ENCODE data around the gene FAM151A. TPM values are rescaled to one million over a fixed set of nuclear protein-coding genes. Genes with fewer than 3 reads are reported as not detected.

The FAM151A gene
- total RNA-seq, 2 donors from 2014 or later = 0.66 to 2.8 TPM

DNA sequence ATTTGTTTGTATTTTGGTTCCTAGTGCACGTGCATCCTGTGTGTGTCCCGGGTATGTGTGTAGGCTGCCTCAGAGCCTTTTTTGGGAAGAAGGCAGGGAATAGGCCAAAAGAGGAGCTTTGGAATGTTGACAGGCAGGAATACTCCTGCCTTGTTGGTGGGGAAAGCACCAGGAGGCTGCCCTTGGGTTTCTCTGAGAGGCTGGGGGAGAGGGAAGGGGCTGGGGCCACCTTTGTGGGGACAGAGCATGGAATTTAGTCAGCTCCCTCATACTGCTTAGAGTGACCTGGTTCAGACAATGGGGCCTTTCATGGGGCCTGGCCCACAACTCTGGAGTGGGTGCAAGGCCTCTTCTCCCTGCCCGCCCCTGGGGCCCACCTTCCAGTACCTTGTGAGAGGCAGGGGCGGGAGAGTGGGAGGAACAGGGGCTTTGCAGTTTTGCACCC is 44.0 kb downstream of the FAM151A start:
- Histone ChIP-seq H3K4me3 (no peak overlapping the region), H3K27me3 (no peaks in the 10 kb centered on the region), H3K9ac (ENCODE audit: low read depth in 2 of 2, low read length in 2 of 2) (no peak overlapping the region), H3K36me3 (no peaks in the 10 kb centered on the region), H3K4me1 (peaks cover 3% of the 10 kb centered on the region), H3K9me3 (no peaks in the 10 kb centered on the region), H3K27ac (no peak overlapping the region)
- intact Hi-C loops (cut with DNase I) = no loop called here
- TF ChIP-seq, protein P1, sequence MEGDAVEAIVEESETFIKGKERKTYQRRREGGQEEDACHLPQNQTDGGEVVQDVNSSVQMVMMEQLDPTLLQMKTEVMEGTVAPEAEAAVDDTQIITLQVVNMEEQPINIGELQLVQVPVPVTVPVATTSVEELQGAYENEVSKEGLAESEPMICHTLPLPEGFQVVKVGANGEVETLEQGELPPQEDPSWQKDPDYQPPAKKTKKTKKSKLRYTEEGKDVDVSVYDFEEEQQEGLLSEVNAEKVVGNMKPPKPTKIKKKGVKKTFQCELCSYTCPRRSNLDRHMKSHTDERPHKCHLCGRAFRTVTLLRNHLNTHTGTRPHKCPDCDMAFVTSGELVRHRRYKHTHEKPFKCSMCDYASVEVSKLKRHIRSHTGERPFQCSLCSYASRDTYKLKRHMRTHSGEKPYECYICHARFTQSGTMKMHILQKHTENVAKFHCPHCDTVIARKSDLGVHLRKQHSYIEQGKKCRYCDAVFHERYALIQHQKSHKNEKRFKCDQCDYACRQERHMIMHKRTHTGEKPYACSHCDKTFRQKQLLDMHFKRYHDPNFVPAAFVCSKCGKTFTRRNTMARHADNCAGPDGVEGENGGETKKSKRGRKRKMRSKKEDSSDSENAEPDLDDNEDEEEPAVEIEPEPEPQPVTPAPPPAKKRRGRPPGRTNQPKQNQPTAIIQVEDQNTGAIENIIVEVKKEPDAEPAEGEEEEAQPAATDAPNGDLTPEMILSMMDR (IDR thresholded peaks at IDR 0.05) = no peak
- no peak for DNase-seq

DNA sequence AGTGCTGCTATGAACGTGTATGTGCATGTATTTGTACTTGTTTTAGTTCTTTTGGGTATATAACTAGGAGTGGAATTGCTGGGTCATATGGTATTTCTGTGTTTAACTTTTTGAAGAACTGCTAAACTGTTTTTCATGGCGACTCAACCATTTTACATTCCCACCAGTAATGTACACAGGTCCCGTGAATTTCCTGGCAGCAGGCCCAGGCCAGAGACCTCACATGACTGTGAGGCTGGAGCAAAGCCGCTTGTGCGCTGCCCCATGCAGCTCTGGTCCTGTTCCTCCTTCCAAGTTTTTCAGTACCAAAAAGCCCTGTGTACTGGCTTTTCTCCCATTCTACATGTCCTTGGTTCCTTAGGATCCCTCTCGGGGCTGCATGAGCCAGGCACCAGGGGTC is 45.7 kb downstream of the FAM151A start:
- no peak overlapping the region for H3K27ac ChIP-seq
- H3K4me1 ChIP-seq = peaks cover 3% of the 10 kb centered on the region
- H3K9ac ChIP-seq (ENCODE audit: low read depth in 2 of 2, low read length in 2 of 2) = no peak overlapping the region
- TF ChIP-seq, protein P1 (IDR thresholded peaks at IDR 0.05) = no peak
- no peak overlapping the region for H3K4me3 ChIP-seq
- peak; percentile 79 for DNase-seq
- intact Hi-C loops (cut with DNase I) = no loop called here
- no peaks in the 10 kb centered on the region for H3K9me3 ChIP-seq
- H3K36me3 ChIP-seq = no peaks in the 10 kb centered on the region
- H3K27me3 ChIP-seq = no peaks in the 10 kb centered on the region

DNA sequence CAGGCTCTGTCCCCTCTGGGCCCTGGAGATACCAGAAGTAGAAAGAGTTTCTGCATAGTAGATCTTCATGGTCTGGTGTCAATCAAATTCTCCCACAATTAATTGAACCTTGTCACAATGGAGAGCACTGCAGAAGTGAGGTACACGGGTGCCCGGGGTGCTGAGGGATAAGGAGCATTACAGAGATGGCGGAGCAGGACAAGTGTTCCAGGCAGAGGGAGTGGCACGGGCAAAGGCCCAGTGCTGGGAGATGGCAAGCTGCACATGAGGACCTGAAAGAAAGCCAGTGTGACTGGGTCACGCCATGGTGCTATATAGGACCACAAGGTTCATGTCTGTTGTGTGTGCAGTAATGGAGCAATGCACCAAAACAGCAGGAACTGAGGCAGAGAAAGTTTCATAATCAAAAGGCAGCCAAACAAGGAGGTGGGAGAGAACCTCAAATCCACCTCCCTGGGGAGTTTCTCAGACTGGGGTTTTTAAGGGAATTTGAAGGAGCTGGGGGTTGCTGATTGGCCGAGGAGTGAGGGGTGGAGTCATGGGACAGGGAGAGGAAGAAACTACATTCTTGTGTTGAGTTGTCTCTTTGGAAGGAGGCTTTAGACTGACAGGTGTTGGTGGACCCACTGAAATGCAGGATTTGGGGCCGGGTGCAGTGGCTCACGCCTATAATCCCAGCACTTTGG is 47.6 kb downstream of the FAM151A start:
- no peaks in the 10 kb centered on the region for H3K9me3 ChIP-seq
- intact Hi-C loops (cut with DNase I) = no loop called here
- no peak for DNase-seq
- H3K27me3 ChIP-seq = no peaks in the 10 kb centered on the region
- H3K4me3 ChIP-seq = no peak overlapping the region
- H3K9ac ChIP-seq (ENCODE audit: low read depth in 2 of 2, low read length in 2 of 2) = no peak overlapping the region
- H3K4me1 ChIP-seq = no peaks in the 10 kb centered on the region
- H3K36me3 ChIP-seq = no peaks in the 10 kb centered on the region
- TF ChIP-seq, protein P1 (IDR thresholded peaks at IDR 0.05) = no peak
- no peak overlapping the region for H3K27ac ChIP-seq

GRCh38 chr1:54575161-54575560 is 48.2 kb downstream of the FAM151A start:
- no peaks in the 10 kb centered on the region for H3K9me3 ChIP-seq
- no peak overlapping the region for H3K27ac ChIP-seq
- DNase-seq = no peak
- no peak overlapping the region for H3K4me3 ChIP-seq
- TF ChIP-seq, protein P1 (IDR thresholded peaks at IDR 0.05) = no peak
- H3K36me3 ChIP-seq = no peaks in the 10 kb centered on the region
- intact Hi-C loops (cut with DNase I) = no loop called here
- no peaks in the 10 kb centered on the region for H3K4me1 ChIP-seq
- no peak overlapping the region for H3K9ac ChIP-seq (ENCODE audit: low read depth in 2 of 2, low read length in 2 of 2)
- H3K27me3 ChIP-seq = no peaks in the 10 kb centered on the region

- no peaks in the 10 kb centered on the region for H3K9me3 ChIP-seq
- TF ChIP-seq, protein P1 (IDR thresholded peaks at IDR 0.05) = no peak
Measured at GRCh38 chr1:54574158-54574778, 49.1 kb downstream of the FAM151A start.

More at GRCh38 chr1:54574158-54574778, 49.1 kb downstream of the FAM151A start:
- intact Hi-C loops (cut with DNase I) = no loop called here
- Histone ChIP-seq H3K27me3 (no peaks in the 10 kb centered on the region), H3K4me3 (no peak overlapping the region), H3K27ac (no peak overlapping the region), H3K9ac (ENCODE audit: low read depth in 2 of 2, low read length in 2 of 2) (no peak overlapping the region), H3K36me3 (no peaks in the 10 kb centered on the region), H3K4me1 (no peaks in the 10 kb centered on the region)
- no peak for DNase-seq

Measured in colonic mucosa (tissue), 4 donors.